NCI-H1436 (cell line): Measurements from ENCODE around the gene ASMTL.
"Not testable (repeated sequence)": the region's sequence is repeated elsewhere in the genome, so short reads cannot be mapped to it uniquely, and the experiment has no call there.

Experiments used
- DNase-seq: peaks from one replicate; lab custom pipeline; 2025; lab: John Stamatoyannopoulos, UW

The ASMTL gene

GRCh38 chrX:1387141-1387776 is 65.5 kb downstream of the ASMTL start:
- DNase-seq = no peak

GRCh38 chrX:1386338-1387127 is 66.2 kb downstream of the ASMTL start:
- no peak for DNase-seq

- no peak for DNase-seq
These were observed 67.2 kb downstream of the ASMTL start for GRCh38 chrX:1385253-1386223.

GRCh38 chrX:1384658-1385252 is 68.0 kb downstream of the ASMTL start:
- no peak for DNase-seq

GRCh38 chrX:1380672-1381233 is 72.0 kb downstream of the ASMTL start:
- DNase-seq = no peak

- no peak for DNase-seq
These were observed 74.4 kb downstream of the ASMTL start for GRCh38 chrX:1378306-1378759.

GRCh38 chrX:1368385-1368698 is 84.4 kb downstream of the ASMTL start:
- DNase-seq = no peak

GRCh38 chrX:1366363-1366762 is 86.3 kb downstream of the ASMTL start:
- not testable (repeated sequence) for DNase-seq

- DNase-seq = no peak
These were observed 90.8 kb downstream of the ASMTL start for GRCh38 chrX:1361910-1362309.

- DNase-seq = no peak
These were observed 91.4 kb downstream of the ASMTL start for GRCh38 chrX:1361275-1361674.

GRCh38 chrX:1360171-1360570 is 92.5 kb downstream of the ASMTL start:
- no peak for DNase-seq

- no peak for DNase-seq
These were observed 93.2 kb downstream of the ASMTL start for GRCh38 chrX:1359477-1359873.

GRCh38 chrX:1358793-1359476 is 93.8 kb downstream of the ASMTL start:
- DNase-seq = no peak

- no peak for DNase-seq
These were observed 94.7 kb downstream of the ASMTL start for GRCh38 chrX:1357993-1358392.

- DNase-seq = no peak
These were observed 97.3 kb downstream of the ASMTL start for GRCh38 chrX:1355131-1356046.

- DNase-seq = no peak
These were observed 98.4 kb downstream of the ASMTL start for GRCh38 chrX:1354036-1355019.
